GM19324 (cell line): ENCODE results near the gene EVI2B.
"Not testable (repeated sequence)": the region's sequence is repeated elsewhere in the genome, so short reads cannot be mapped to it uniquely, and the experiment has no call there.

ENCODE experiments used
- ATAC-seq: cut with Tn5 transposase; IDR thresholded peaks from one replicate; pipeline ENCODE4 v1.9.1; 2021; ENCODE audit warnings: mild to moderate bottlenecking, moderate library complexity; ENCODE audit not compliant: unreplicated experiment, low FRiP score

The EVI2B gene

DNA sequence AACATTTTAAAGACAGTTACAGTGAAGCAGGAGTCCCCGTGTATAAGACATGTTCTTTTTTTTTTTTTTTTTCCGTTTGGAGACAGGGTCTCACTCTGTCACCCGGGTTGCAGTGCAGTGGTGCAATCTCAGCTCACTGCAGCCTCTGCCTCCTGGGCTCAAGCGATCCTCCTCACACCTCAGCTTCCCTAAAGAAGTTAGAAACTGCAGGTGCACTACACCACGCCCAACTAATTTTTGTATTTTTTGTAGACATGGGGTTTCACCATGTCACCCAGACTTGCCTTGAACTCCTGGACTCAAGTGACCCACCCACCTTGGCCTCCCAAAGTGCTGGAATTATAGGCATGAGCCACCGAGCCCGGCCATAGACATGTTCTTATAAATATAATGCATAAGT lies 3.0 kb downstream of the EVI2B start:
- no peak for ATAC-seq

DNA sequence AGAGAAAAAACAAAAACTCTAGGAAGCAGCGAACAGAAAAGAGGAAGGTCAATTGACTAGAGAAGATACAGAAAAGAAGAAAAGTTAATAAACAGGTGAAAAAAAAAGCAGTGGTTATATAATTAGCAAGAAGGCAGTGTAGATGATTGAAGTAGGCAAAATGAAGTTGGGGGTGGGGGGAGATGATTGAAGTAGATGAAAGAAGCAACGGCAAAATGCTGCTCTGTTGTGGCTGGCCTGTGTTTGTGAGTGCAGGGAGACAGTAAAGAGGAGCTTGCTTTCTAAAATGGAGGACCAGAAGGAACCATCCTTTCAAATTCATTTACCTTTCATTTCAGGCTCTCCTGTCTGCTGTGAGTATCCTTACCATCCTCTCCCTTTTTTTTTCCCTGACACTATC lies 3.6 kb downstream of the EVI2B start:
- ATAC-seq = no peak

DNA sequence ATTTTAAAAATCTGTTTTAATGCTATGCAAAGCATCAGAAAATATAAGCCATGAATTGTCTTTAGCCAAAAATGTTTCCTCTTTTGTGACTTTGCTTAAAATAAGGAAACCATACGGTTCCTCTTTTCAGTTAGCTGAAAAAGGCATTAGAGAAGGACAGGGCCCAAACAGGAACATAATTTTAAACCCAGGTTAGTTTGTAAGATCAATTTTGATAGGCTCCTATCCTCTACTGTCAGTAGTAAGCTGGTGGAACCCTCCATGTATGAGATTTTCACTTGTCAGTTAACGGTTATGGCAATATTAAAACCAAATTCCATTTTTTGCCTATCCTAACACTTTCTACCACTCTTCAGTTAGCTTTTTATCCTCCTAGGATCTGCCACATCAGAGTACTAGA lies 4.3 kb downstream of the EVI2B start:
- no peak for ATAC-seq

DNA sequence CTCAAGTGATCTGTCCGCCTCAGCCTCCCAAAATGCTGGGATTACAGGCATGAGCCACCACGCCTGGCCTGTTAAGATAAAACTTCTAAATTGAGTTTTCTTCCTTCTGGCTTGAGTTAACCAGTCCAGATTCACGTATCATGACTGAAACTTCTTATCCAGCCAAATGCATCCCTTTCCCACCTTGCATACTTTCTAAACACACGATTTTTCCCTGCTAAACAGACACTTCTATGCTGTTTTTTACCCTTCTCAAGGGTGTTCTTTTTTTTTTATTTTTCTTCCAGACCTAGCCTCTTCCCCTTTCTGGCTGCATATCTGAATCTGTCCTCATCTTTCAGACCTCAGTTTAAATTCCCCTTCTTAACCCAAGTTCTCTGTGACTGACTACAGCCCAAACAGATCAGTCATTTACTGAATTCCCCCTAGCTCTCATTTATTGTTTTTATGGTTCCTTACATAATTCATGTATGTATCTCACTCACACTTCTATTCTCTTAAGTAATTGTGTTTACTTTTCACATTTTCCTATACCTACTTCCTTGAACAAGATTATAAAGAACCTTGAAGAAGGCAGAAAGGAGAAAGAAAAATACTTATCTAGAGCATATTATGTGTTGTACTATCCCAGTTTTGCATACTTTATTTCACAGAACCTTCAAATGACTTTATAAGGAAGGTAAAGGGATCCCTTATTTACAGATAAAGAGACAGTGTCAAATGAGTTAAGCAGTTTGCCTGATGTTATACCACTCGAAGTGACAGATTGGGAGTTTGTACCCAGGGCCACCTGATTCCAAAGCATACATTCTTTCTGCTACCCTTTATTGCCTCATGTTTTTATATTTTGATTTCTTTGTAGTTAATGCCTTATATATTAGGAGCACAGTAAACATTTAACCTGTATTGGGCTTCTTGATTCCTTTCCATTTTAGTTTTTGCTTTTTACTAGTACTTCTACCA lies 5.2 kb downstream of the EVI2B start:
- no peak for ATAC-seq

DNA sequence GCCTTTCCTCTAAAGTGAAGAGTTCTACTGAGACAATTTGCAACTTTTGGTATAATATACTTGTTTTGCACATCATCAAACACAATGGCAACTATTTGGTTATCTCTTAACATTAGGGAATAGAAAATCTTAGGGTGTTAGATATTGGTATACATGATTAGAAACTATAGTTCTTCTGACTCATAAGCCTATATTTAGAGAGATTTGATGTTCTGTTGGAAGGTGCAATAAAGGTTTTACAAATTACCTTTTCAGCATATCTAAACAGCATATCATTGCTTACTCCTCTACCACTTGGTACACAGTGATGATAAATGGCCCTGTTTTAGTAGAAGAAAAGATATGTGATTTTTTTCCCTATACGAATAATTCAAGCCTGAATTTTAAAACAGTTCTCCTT lies 6.2 kb downstream of the EVI2B start:
- ATAC-seq = no peak

DNA sequence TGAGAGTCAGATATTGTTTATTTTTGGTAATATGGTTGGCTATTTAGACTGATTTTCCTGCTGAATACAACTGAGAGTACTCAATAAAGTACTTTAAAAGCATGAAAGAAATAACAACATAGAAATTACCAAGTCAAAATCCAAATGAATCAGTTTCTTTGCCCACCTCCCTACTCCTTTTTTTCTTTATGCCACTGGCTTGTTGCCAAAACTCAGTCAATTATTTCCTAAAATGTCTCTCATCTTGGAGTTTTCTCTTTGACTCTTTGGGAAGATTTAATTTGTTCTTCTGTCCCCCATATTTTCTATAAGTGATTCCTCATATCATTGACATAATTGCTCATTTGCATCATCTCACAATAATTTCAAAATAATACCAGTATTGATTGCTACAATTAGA lies 14.2 kb downstream of the EVI2B start:
- no peak for ATAC-seq

DNA sequence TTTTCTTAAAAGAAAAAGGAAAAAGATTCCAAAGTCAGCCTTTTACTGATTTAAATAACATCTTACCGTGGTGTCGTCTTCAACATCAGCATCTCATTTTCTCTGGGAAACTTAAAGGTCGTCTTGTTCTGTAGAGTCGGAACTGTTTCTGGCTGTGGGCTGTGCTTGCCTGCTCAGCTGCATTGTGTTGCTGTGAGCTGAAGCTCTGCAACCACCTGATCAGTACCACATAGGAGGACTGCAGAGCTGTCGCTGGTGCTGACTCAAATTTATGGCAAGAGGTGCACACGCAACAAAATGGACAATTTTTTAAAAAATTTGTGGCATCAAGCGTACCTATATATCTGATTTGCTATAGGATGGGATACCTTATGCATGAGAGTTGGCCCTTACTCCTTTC lies 16.8 kb downstream of the EVI2B start, which contains the start of gene OMG:
OMG (minus strand) TSS at position 150 of the 400 bp plus-strand sequence. CDS start 908 bp downstream, outside the sequence.
- ATAC-seq = no peak

DNA sequence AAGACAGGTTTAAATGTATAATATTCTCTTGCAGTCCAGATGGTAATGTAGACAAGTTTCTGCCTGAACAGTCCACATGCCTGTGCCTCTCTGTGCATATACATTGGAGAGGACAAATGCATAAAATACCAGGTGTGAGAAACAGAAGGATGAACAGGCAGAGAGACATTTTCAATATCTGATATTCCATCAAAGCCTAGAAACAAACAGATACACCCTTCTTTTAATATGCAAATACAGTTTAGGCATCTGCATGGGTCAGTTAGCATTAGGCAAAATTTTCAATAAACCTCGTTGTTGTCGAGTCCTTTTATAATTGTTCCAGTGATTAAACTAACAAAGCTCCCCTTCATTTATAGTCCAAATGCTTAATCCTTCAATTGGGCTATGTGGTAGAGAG lies 17.7 kb downstream of the EVI2B start:
- no peak for ATAC-seq

DNA sequence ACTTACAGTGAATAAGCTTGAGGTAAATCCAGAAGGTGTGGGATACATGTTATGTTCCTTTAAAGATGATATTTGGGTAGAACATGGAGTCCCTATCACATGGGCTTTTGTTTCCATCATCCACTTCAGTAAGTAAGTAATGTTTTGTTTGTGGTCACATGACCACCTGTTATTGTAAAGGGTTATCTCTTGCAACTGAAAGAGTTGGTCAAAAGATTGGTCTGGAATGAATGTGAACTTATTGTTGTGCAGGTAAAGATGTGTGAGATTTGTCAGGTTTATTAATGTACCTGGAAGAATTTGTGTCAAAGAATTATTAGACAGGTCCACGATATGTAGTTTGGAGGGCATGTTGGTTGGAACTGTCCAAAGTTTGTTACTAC lies 18.4 kb downstream of the EVI2B start:
- no peak for ATAC-seq

DNA sequence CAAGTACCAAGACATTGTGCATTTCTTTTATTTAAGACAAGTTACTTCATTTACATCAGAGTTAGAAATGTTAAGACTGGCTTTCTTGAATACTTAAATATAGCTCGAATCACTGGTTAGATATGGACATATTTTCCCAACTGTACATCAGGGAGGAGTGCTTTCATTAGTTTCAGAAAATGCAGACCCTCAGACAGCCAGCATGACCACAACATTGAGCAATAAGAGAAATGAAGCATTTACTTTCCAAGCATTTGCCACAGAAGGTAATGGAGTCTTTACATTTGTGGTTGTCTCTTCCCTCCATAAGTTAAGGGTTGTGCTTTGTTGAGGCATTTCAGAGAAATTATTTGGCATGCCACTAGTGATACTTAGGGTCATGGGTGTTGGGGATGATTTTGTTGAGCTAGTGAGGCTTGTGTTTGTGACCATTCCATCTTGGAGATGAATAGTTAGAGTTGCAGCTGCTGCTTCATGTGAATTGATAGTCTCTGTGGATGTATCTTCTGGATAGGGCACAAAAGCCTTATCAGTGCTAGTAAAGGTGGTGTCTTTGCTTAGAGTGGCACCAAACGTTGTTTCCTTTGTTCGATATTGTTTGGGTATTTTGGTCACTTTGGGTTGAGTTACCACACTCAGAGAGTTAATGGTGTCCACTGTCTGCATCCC lies 18.9 kb downstream of the EVI2B start:
- no peak for ATAC-seq

DNA sequence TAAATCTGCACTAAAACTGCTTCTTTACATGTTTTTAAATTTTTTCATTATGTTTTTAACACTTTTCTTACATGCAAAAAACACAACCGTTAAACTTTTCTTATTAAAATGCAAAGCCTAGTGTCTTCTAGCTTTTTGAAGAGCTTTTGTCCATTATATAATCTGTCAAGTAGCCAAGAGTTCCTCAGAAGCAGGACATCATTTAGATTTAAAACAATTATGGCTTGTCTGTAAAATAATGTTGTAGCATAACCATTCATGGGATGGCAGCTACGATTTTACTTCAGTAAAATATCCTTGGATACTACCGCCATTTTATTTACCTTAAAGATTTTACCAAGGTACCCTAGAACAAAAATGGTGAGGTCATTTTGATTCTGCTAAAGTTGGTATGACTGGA lies 19.6 kb downstream of the EVI2B start:
- ATAC-seq = no peak

DNA sequence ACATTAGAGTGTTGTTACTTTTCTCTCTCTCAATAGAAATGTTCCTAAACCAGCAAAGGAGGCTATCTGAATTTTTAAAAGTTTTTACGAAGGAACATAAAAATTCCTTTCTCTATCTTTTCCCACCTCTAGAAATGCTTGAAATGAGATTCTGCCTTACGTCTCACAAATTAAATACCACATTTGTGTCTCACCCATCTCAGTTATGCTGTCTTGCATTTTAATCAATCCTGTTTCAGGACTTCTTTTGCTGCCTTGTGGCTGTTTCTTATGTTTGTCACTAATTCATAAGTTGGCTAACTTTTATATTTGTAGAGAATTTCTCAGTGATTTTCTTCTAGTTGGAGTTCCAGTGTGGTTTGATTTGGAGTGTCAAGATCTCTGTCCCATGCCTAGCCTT lies 20.3 kb downstream of the EVI2B start:
- no peak for ATAC-seq

DNA sequence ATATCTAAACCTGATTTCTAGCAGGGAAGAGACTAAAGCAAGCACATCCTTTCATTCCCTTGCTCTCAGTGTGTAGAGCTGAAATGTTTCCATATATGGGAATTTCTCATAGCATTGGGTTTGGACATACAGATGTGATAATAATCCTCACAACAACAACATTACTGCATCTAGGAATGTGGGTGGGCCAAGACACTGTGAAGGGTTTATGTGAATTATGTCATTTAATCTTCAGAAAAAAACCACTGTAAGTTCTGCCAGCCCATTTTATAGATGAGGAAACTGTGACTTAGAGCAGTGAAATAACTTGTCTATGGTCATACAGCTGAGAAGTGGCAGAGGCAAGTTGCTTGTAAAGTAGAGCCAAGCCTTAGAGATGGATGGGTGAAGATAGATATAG lies 22.0 kb downstream of the EVI2B start:
- ATAC-seq = no peak

DNA sequence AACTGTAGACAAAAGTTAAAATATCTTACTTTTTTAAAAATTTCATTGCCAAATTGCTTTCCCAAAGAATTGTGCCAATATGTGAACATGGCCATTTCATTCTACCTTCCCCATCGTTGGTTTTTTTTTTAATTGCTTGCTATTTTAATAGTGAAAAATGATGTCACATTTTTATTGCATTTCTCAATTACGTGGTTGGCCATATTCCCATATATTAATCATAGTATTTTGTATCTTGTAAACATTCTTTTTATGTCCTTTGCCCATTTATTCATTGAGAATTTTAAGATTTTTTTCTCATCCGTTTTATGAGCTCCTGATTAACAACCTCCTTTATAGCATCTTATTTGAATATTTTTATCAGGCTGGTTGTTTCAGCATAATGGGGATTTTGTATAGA lies 24.1 kb downstream of the EVI2B start:
- ATAC-seq = no peak

DNA sequence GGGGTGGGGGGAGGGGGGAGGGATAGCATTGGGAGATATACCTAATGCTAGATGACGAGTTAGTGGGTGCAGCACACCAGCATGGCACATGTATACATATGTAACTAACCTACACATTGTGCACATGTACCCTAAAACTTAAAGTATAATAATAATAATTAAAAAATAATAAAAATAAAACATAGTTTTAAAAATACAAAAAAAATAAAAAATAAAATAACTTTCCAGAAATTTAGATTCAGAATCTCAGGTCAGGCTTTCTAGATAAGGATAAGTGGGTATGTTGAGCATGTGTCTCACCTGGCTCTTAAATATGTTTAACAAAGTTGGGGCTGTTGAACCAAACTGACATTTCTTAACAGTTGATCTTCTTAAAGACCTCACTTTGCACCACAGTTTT lies 25.9 kb downstream of the EVI2B start:
- not testable (repeated sequence) for ATAC-seq

DNA sequence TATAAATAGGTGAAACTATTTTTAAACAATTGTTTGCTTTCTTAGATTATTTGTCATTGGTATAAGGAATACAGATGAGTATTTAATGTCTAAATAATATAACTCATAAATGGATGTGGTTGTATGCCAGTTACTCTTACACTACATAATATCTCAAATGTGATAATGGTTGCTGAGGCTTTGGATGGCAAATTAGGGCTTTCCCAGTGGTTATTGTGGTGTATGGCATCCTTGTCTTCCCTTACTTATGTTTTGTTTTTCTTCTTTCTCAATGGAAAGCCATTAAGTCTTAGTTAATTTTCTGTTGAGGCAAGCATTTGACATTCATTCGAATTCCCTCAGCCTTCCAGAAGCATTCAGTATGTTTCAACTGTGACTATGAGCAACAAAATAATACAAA lies 27.3 kb downstream of the EVI2B start:
- no peak for ATAC-seq

DNA sequence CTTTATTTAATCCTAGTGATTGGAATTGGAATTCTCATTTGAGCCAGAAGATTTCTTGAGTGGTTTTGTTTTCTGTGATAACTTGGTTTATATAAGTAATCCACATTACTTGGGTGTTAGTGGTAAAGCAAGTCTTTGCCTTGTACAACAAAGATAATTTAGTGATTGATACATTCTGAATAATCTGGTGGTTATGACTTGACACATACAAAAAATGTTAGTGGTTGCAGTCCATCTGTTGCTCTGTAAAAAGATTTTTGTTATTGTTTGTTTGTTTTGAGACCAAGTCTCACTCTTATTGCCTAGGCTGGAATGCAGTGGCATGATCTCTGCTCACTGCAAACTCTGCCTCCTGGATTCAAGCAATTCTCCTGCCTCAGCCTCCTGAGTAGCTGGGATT lies 30.0 kb downstream of the EVI2B start:
- ATAC-seq = no peak

DNA sequence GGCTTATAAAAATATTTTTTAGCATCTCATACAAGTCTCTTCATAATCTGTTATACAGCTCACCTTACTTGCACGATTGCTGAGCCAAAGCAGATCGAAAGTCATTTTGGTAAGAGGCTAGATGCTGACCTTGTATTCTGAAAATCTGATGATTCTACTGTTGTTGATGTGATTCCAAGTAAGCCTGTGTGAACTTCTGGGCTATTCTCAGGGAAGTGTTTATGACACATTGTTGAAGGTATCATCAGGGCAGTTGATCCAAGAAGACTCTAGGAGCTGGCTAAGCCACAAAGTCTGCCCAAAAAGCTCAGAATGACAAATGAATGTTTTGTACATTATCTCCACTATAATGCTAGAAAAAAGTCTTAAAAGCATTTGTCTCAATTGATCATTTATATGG lies 32.8 kb downstream of the EVI2B start:
- no peak for ATAC-seq

DNA sequence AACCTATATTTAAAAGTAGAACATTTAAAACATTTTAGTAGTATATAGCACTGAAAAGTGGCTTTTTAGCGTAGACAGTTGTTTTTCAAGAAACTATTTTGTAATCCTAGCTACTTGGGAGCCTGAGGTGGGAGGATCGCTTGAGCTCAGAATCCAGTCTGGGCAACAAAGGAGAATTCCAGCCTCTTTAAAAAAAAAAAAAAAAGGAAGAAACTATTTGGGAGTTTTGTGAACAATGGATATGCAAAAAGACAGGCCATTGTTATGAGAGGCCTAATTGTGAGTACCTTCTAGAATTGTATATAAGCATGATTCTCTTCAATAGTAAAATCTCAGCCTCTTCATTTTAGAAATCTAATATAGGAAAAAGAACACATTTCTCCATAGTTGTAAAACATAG lies 34.5 kb downstream of the EVI2B start:
- no peak for ATAC-seq

DNA sequence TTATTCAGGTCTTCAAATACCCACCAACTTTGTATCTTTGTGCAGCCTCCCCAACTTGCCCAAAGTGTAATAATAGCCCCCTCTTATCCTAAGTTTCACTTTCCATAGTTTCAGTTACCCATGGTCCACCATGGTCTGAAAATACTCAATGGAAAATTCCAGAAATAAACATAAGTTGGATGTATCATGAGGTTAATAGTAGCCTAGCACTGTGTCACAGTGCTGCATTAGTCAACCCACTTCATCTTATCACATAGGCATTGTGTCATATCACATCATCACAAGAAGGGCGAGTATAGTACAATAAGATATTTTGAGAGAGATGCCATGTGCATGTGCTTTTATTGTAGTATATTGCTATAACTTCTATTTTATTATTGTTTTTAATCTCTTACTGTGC lies 38.7 kb downstream of the EVI2B start:
- ATAC-seq = no peak

DNA sequence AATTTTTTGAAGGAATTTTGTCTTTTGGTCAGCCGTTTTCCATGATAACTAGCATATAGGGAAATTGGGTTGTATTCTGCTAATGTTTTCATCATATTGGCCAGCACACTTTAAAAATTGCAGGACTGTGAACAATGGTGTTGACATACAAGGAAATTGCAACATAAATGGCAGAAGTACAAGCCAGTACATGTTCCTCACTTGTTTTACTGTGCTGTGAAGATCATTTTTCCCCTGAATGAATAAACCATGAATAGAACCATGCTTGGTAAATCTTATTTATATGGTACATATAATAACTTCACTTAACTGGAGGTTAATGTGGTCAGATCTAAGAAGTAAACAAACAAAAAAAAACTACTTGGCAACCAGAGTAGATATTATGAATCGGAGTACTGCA lies 39.6 kb downstream of the EVI2B start:
- no peak for ATAC-seq

DNA sequence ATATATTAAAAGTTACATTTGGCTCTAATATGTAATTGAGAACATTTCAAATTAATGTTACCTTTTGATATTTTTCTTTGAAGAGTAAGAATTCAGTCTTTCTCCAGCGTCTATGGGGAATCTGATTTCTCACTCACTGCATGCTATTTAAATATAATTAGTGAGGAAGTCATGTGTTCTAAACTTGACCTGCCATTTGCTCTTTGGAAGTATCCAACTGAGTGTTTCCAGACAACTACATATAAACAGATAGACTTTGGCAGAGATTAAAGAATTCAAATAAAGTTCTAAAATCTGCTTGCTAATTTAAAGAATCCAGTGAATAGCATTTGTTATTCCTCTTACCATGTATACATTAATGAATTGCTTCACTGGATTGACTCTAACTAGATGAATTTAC lies 40.3 kb downstream of the EVI2B start:
- ATAC-seq = no peak
